ENCODE results near the gene GSG1L.
"Not testable (repeated sequence)": the region's sequence is repeated elsewhere in the genome, so short reads cannot be mapped to it uniquely, and the experiment has no call there.

GSG1L gene

GRCh38 chr16:27942071-27942470 lies 121.4 kb downstream of the GSG1L start:
- H3K4me1 ChIP-seq (ENCODE audit: control insufficient read depth in 2 of 2, insufficient read depth in 2 of 2, low read length in 2 of 2); H3K9ac ChIP-seq (ENCODE audit: low read depth in 1 of 2, low read length in 2 of 2); H3K36me3 ChIP-seq (ENCODE audit: control insufficient read depth in 2 of 2, insufficient read depth in 2 of 2, low read length in 2 of 2); H3K9me3 ChIP-seq (ENCODE audit: control insufficient read depth in 2 of 2, low read length in 2 of 2); H3K27me3 ChIP-seq (ENCODE audit: control insufficient read depth in 2 of 2, insufficient read depth in 2 of 2, low read length in 2 of 2); H3K4me3 ChIP-seq (ENCODE audit: low read length in 2 of 2); H3K27ac ChIP-seq (ENCODE audit: low read depth in 2 of 2, low read length in 2 of 2): not testable (repeated sequence)

DNA sequence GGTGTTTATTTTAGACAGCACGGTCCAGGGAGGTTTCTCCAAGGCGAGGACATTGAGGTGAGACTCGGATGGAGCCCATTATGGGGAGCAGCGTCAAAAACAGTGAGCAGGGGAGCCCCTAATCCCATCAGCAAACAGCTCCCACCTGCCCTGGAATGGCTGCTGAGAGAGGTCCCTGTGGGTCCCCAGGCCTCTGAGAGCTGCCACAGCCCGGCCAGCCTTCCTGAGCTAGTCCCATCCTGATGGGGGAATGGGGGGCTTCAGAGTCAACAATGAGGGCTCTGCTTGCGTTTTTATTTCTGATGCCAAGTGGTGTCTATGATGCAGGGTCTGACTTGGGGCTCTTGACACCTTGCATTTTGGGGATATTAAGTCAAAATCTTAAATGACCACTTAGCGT lies 128.4 kb downstream of the GSG1L start:
- H3K36me3 ChIP-seq (ENCODE audit: control insufficient read depth in 2 of 2, insufficient read depth in 2 of 2, low read length in 2 of 2) = no peaks in the 10 kb centered on the region
- no peaks in the 10 kb centered on the region for H3K9me3 ChIP-seq (ENCODE audit: control insufficient read depth in 2 of 2, low read length in 2 of 2)
- H3K4me3 ChIP-seq (ENCODE audit: low read length in 2 of 2) = no peak overlapping the region
- no peaks in the 10 kb centered on the region for H3K4me1 ChIP-seq (ENCODE audit: control insufficient read depth in 2 of 2, insufficient read depth in 2 of 2, low read length in 2 of 2)
- no peak overlapping the region for H3K27ac ChIP-seq (ENCODE audit: low read depth in 2 of 2, low read length in 2 of 2)
- no peak overlapping the region for H3K9ac ChIP-seq (ENCODE audit: low read depth in 1 of 2, low read length in 2 of 2)
- no peaks in the 10 kb centered on the region for H3K27me3 ChIP-seq (ENCODE audit: control insufficient read depth in 2 of 2, insufficient read depth in 2 of 2, low read length in 2 of 2)

DNA sequence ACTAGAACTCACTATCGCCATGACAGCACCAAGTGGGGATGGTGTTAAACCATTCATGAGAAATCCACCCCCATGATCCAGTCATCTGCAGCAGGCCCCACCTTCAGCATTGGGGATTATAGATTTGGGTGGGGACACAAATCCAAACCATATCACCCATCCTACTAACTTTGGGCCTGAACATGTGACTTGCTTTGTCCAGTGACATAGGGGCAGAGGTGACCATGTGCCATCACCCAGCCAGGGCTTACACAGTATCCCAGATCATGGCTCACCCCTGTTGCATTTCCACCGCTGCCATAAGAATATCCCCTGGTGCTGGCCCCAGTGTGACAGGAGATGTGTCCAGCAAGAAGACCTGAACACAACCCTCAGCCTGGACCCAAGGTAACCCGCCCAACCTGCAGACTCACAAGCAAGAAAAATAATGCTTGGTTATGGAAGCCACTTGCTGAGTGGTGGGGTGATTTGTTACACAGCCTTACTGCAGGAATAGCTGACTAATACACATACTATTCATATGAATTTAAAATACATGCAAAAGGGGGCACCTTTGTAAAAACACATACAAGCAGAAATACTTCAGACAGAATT lies 130.9 kb downstream of the GSG1L start:
- Histone ChIP-seq H3K27me3 (ENCODE audit: control insufficient read depth in 2 of 2, insufficient read depth in 2 of 2, low read length in 2 of 2) (no peaks in the 10 kb centered on the region), H3K9ac (ENCODE audit: low read depth in 1 of 2, low read length in 2 of 2) (no peak overlapping the region), H3K36me3 (ENCODE audit: control insufficient read depth in 2 of 2, insufficient read depth in 2 of 2, low read length in 2 of 2) (no peaks in the 10 kb centered on the region), H3K4me3 (ENCODE audit: low read length in 2 of 2) (no peak overlapping the region), H3K9me3 (ENCODE audit: control insufficient read depth in 2 of 2, low read length in 2 of 2) (no peaks in the 10 kb centered on the region), H3K27ac (ENCODE audit: low read depth in 2 of 2, low read length in 2 of 2) (no peak overlapping the region), H3K4me1 (ENCODE audit: control insufficient read depth in 2 of 2, insufficient read depth in 2 of 2, low read length in 2 of 2) (no peaks in the 10 kb centered on the region)

DNA sequence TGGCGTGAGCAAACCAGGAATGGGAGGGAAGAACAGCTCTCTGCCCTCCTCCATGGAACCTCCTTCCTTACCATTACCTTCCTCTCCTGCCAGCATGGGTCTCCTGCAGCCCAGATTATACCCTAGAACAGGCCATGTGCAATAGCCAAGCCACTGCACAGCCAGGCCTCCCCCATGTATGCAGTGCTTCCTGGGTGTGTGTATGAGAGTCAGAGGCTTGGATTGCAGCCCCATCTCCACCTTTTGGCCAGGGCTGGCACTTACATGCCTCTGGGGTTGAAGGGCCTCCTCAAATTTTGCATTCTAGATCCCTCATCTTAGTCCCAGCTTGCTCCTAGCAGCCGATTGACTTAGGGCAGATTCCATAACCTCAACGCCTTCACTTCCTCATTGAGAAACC lies 133.7 kb downstream of the GSG1L start:
- H3K9ac ChIP-seq (ENCODE audit: low read depth in 1 of 2, low read length in 2 of 2) = no peak overlapping the region
- no peaks in the 10 kb centered on the region for H3K9me3 ChIP-seq (ENCODE audit: control insufficient read depth in 2 of 2, low read length in 2 of 2)
- no peaks in the 10 kb centered on the region for H3K36me3 ChIP-seq (ENCODE audit: control insufficient read depth in 2 of 2, insufficient read depth in 2 of 2, low read length in 2 of 2)
- no peaks in the 10 kb centered on the region for H3K4me1 ChIP-seq (ENCODE audit: control insufficient read depth in 2 of 2, insufficient read depth in 2 of 2, low read length in 2 of 2)
- H3K27ac ChIP-seq (ENCODE audit: low read depth in 2 of 2, low read length in 2 of 2) = no peak overlapping the region
- H3K4me3 ChIP-seq (ENCODE audit: low read length in 2 of 2) = no peak overlapping the region
- no peaks in the 10 kb centered on the region for H3K27me3 ChIP-seq (ENCODE audit: control insufficient read depth in 2 of 2, insufficient read depth in 2 of 2, low read length in 2 of 2)

- H3K27me3 ChIP-seq (ENCODE audit: control insufficient read depth in 2 of 2, insufficient read depth in 2 of 2, low read length in 2 of 2) = no peaks in the 10 kb centered on the region
These were observed 135.0 kb downstream of the GSG1L start for GRCh38 chr16:27928542-27928941.

DNA sequence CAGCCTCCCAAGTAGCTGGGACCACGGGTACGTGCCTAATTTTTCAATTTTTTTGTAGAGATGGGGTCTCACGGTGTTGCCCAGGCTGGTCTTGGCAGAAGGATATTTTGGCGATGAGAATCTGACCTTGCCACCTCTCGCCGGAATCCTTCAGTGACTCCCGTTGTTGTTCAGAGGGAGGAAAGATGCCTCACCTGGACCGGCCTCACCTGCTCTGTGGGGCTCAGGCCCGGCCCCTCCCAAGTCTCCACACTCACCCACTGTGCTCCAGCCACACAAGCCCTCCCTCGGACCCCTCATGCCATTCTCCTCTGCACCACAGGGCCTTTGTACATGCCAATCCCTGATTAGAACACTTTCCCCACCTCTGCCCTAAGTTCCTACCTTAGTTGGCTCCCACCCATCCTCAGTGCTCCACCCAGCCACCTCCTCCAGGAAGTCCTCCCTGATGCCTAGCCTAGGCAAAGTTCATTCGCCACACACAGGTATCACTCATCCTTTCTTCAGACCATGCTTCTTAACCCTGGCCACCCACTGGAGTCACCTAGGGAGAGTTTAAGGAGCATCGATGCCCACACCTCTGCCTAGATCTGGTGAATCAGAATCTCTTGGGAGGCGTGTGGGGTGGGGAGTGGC lies 136.1 kb downstream of the GSG1L start:
- H3K27me3 ChIP-seq (ENCODE audit: control insufficient read depth in 2 of 2, insufficient read depth in 2 of 2, low read length in 2 of 2) = no peaks in the 10 kb centered on the region
- H3K9ac ChIP-seq (ENCODE audit: low read depth in 1 of 2, low read length in 2 of 2) = no peak overlapping the region
- H3K36me3 ChIP-seq (ENCODE audit: control insufficient read depth in 2 of 2, insufficient read depth in 2 of 2, low read length in 2 of 2) = no peaks in the 10 kb centered on the region
- H3K9me3 ChIP-seq (ENCODE audit: control insufficient read depth in 2 of 2, low read length in 2 of 2) = no peaks in the 10 kb centered on the region
- H3K27ac ChIP-seq (ENCODE audit: low read depth in 2 of 2, low read length in 2 of 2) = no peak overlapping the region
- H3K4me1 ChIP-seq (ENCODE audit: control insufficient read depth in 2 of 2, insufficient read depth in 2 of 2, low read length in 2 of 2) = no peaks in the 10 kb centered on the region
- H3K4me3 ChIP-seq (ENCODE audit: low read length in 2 of 2) = no peak overlapping the region

More at GRCh38 chr16:27928542-27928941, 135.0 kb downstream of the GSG1L start:
- no peaks in the 10 kb centered on the region for H3K9me3 ChIP-seq (ENCODE audit: control insufficient read depth in 2 of 2, low read length in 2 of 2)
- H3K4me1 ChIP-seq (ENCODE audit: control insufficient read depth in 2 of 2, insufficient read depth in 2 of 2, low read length in 2 of 2) = no peaks in the 10 kb centered on the region
- H3K36me3 ChIP-seq (ENCODE audit: control insufficient read depth in 2 of 2, insufficient read depth in 2 of 2, low read length in 2 of 2) = no peaks in the 10 kb centered on the region
- H3K9ac ChIP-seq (ENCODE audit: low read depth in 1 of 2, low read length in 2 of 2) = no peak overlapping the region
- no peak overlapping the region for H3K4me3 ChIP-seq (ENCODE audit: low read length in 2 of 2)
- H3K27ac ChIP-seq (ENCODE audit: low read depth in 2 of 2, low read length in 2 of 2) = no peak overlapping the region

GRCh38 chr16:27925612-27926011 lies 137.9 kb downstream of the GSG1L start:
- no peaks in the 10 kb centered on the region for H3K27me3 ChIP-seq (ENCODE audit: control insufficient read depth in 2 of 2, insufficient read depth in 2 of 2, low read length in 2 of 2)
- no peak overlapping the region for H3K27ac ChIP-seq (ENCODE audit: low read depth in 2 of 2, low read length in 2 of 2)
- no peak overlapping the region for H3K9ac ChIP-seq (ENCODE audit: low read depth in 1 of 2, low read length in 2 of 2)

GRCh38 chr16:27924411-27925118 lies 138.9 kb downstream of the GSG1L start:
- Histone ChIP-seq H3K9ac (ENCODE audit: low read depth in 1 of 2, low read length in 2 of 2) (no peak overlapping the region), H3K4me3 (ENCODE audit: low read length in 2 of 2) (no peak overlapping the region), H3K27me3 (ENCODE audit: control insufficient read depth in 2 of 2, insufficient read depth in 2 of 2, low read length in 2 of 2) (no peaks in the 10 kb centered on the region), H3K36me3 (ENCODE audit: control insufficient read depth in 2 of 2, insufficient read depth in 2 of 2, low read length in 2 of 2) (no peaks in the 10 kb centered on the region), H3K9me3 (ENCODE audit: control insufficient read depth in 2 of 2, low read length in 2 of 2) (no peaks in the 10 kb centered on the region), H3K27ac (ENCODE audit: low read depth in 2 of 2, low read length in 2 of 2) (no peak overlapping the region), H3K4me1 (ENCODE audit: control insufficient read depth in 2 of 2, insufficient read depth in 2 of 2, low read length in 2 of 2) (no peaks in the 10 kb centered on the region)

More at GRCh38 chr16:27925612-27926011, 137.9 kb downstream of the GSG1L start:
- H3K4me1 ChIP-seq (ENCODE audit: control insufficient read depth in 2 of 2, insufficient read depth in 2 of 2, low read length in 2 of 2) = no peaks in the 10 kb centered on the region
- no peaks in the 10 kb centered on the region for H3K9me3 ChIP-seq (ENCODE audit: control insufficient read depth in 2 of 2, low read length in 2 of 2)
- H3K36me3 ChIP-seq (ENCODE audit: control insufficient read depth in 2 of 2, insufficient read depth in 2 of 2, low read length in 2 of 2) = no peaks in the 10 kb centered on the region
- no peak overlapping the region for H3K4me3 ChIP-seq (ENCODE audit: low read length in 2 of 2)

DNA sequence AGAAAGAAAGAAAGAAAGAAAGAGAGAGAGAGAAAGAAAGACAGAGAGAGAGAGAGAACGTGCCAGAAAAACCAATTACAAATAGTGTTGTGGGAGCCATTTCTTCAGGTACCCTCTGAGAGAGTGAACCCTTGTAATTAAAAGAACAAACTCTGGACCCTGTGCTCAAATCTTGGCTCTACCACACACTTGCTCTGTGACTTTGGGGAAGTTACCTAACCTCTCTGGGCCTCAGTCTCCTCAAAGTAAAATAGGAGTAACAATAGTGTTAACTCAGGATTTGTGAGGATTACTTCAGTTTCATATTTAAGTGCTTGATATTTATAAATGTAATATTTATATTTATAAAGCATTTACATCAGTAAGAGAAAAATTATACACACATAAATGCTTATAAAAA lies 139.8 kb downstream of the GSG1L start:
- H3K4me3 ChIP-seq (ENCODE audit: low read length in 2 of 2) = no peak overlapping the region
- H3K27me3 ChIP-seq (ENCODE audit: control insufficient read depth in 2 of 2, insufficient read depth in 2 of 2, low read length in 2 of 2) = no peaks in the 10 kb centered on the region
- H3K36me3 ChIP-seq (ENCODE audit: control insufficient read depth in 2 of 2, insufficient read depth in 2 of 2, low read length in 2 of 2) = no peaks in the 10 kb centered on the region
- no peak overlapping the region for H3K9ac ChIP-seq (ENCODE audit: low read depth in 1 of 2, low read length in 2 of 2)
- H3K4me1 ChIP-seq (ENCODE audit: control insufficient read depth in 2 of 2, insufficient read depth in 2 of 2, low read length in 2 of 2) = no peaks in the 10 kb centered on the region
- no peaks in the 10 kb centered on the region for H3K9me3 ChIP-seq (ENCODE audit: control insufficient read depth in 2 of 2, low read length in 2 of 2)
- no peak overlapping the region for H3K27ac ChIP-seq (ENCODE audit: low read depth in 2 of 2, low read length in 2 of 2)

- H3K27me3 ChIP-seq (ENCODE audit: control insufficient read depth in 2 of 2, insufficient read depth in 2 of 2, low read length in 2 of 2) = no peaks in the 10 kb centered on the region
- H3K4me1 ChIP-seq (ENCODE audit: control insufficient read depth in 2 of 2, insufficient read depth in 2 of 2, low read length in 2 of 2) = no peaks in the 10 kb centered on the region
- no peaks in the 10 kb centered on the region for H3K36me3 ChIP-seq (ENCODE audit: control insufficient read depth in 2 of 2, insufficient read depth in 2 of 2, low read length in 2 of 2)
These were observed 141.1 kb downstream of the GSG1L start for GRCh38 chr16:27922433-27922832.

More at GRCh38 chr16:27922433-27922832, 141.1 kb downstream of the GSG1L start:
- Histone ChIP-seq H3K9ac (ENCODE audit: low read depth in 1 of 2, low read length in 2 of 2) (no peak overlapping the region), H3K4me3 (ENCODE audit: low read length in 2 of 2) (no peak overlapping the region), H3K27ac (ENCODE audit: low read depth in 2 of 2, low read length in 2 of 2) (no peak overlapping the region), H3K9me3 (ENCODE audit: control insufficient read depth in 2 of 2, low read length in 2 of 2) (no peaks in the 10 kb centered on the region)

Measured in mucosa of rectum (tissue), 2 donors.